Right atrium auricular region (tissue), 2 donors: Measurements from ENCODE around the gene SOWAHC. TPM values are rescaled to one million over a fixed set of nuclear protein-coding genes. Genes with fewer than 3 reads are reported as not detected.
A peak's percentile ranks its signal among the peaks of the same experiment; 100 is the strongest.
"Not testable (repeated sequence)": the region's sequence is repeated elsewhere in the genome, so short reads cannot be mapped to it uniquely, and the experiment has no call there.

Experiments
- DNase-seq: peaks from one replicate; pipeline ENCODE4 v3.0.0-alpha.2; 2019; ENCODE audit warnings: low spot score
- H3K27ac ChIP-seq, 2 donors: fragments of 200-600 bp; sonication (generic); 1 replicate in 1 of 2; 2 replicates in 1 of 2; pipeline ENCODE4 v1.5.1; 2016 to 2019
- H3K27me3 ChIP-seq, 2 donors: fragments of 200-600 bp; sonication (generic); one replicate each; pipeline versions ENCODE4 v1.5.1 to v1.6.0; 2017 to 2019
- H3K36me3 ChIP-seq: fragments of 200-600 bp; sonication (generic); one replicate; pipeline ENCODE4 v1.5.1; 2016
- H3K4me1 ChIP-seq, 2 donors: fragments of 200-600 bp; sonication (generic); one replicate each; pipeline versions ENCODE4 v1.5.1 to v1.6.0; 2017 to 2019
- H3K4me3 ChIP-seq, 2 donors: fragments of 200-600 bp; sonication (generic); 1 replicate in 1 of 2; 2 replicates in 1 of 2; pipeline ENCODE4 v1.5.1; 2017 to 2019; ENCODE audit warnings: mild to moderate bottlenecking in 1 of 2, moderate library complexity in 1 of 2
- H3K9me3 ChIP-seq, 2 donors: fragments of 200-600 bp; sonication (generic); one replicate each; pipeline ENCODE4 v1.5.1; 2019
- CTCF ChIP-seq, 2 donors: fragments of 200-600 bp; sonication (generic); IDR thresholded peaks; one replicate each; pipeline ENCODE4 v1.5.1; 2019; ENCODE audit warnings: antibody characterized with exemption in 2 of 2
- total RNA-seq, 2 donors: library from RNA; depleted of rRNA; stranded (reverse); fragments of >200 nt; gene quantifications; one replicate each; pipeline ENCODE4 v1.1.0, GENCODE V29; 2016

The SOWAHC gene
- total RNA-seq, 2 donors from 2014 or later, result 3.0 to 5.3 TPM

GRCh38 chr2:109637749-109638570 is 23.8 kb downstream of the SOWAHC start:
- no peak overlapping the region for H3K4me3 ChIP-seq
- H3K9me3 ChIP-seq, result no peaks in the 10 kb centered on the region
- H3K4me1 ChIP-seq, result no peaks in the 10 kb centered on the region
- H3K27ac ChIP-seq, result no peak overlapping the region
- no peak for DNase-seq
- no peaks in the 10 kb centered on the region for H3K27me3 ChIP-seq
- no peak for TF ChIP-seq CTCF (IDR thresholded peaks at IDR 0.05)
- no peaks in the 10 kb centered on the region for H3K36me3 ChIP-seq

- no peak overlapping the region for H3K27ac ChIP-seq
These were observed 24.6 kb downstream of the SOWAHC start for GRCh38 chr2:109638795-109639194.

GRCh38 chr2:109640000-109640399 is 25.8 kb downstream of the SOWAHC start:
- not testable (repeated sequence) for H3K4me1 ChIP-seq, H3K27ac ChIP-seq, H3K4me3 ChIP-seq, H3K36me3 ChIP-seq, H3K27me3 ChIP-seq, H3K9me3 ChIP-seq, DNase-seq

More at GRCh38 chr2:109638795-109639194, 24.6 kb downstream of the SOWAHC start:
- Histone ChIP-seq H3K27me3 (no peaks in the 10 kb centered on the region), H3K4me3 (no peak overlapping the region), H3K9me3 (no peaks in the 10 kb centered on the region), H3K4me1 (no peaks in the 10 kb centered on the region), H3K36me3 (no peaks in the 10 kb centered on the region)
- no peak for TF ChIP-seq CTCF (IDR thresholded peaks at IDR 0.05)
- no peak for DNase-seq

GRCh38 chr2:109644571-109645275 is 30.6 kb downstream of the SOWAHC start:
- no peak for TF ChIP-seq CTCF (IDR thresholded peaks at IDR 0.05)
- Histone ChIP-seq H3K9me3 (no peaks in the 10 kb centered on the region), H3K4me1 (peaks cover 0 to 7% of the 10 kb centered on the region in 2 donors), H3K36me3 (no peaks in the 10 kb centered on the region), H3K4me3 (no peak overlapping the region), H3K27ac (peak overlapping the region in 1 of 2 donors; percentile 46), H3K27me3 (no peaks in the 10 kb centered on the region)
- peak; percentile 61 for DNase-seq

GRCh38 chr2:109645412-109646184 is 31.4 kb downstream of the SOWAHC start:
- Histone ChIP-seq H3K4me1 (peaks cover 0 to 7% of the 10 kb centered on the region in 2 donors), H3K27ac (no peak overlapping the region), H3K4me3 (no peak overlapping the region), H3K9me3 (no peaks in the 10 kb centered on the region), H3K27me3 (no peaks in the 10 kb centered on the region), H3K36me3 (no peaks in the 10 kb centered on the region)
- no peak for DNase-seq
- TF ChIP-seq CTCF (IDR thresholded peaks at IDR 0.05), result no peak

GRCh38 chr2:109646961-109647360 is 32.8 kb downstream of the SOWAHC start:
- Histone ChIP-seq H3K4me1 (peaks cover 0 to 7% of the 10 kb centered on the region in 2 donors), H3K27me3 (no peaks in the 10 kb centered on the region), H3K27ac (no peak overlapping the region), H3K36me3 (no peaks in the 10 kb centered on the region), H3K4me3 (no peak overlapping the region), H3K9me3 (no peaks in the 10 kb centered on the region)
- TF ChIP-seq CTCF (IDR thresholded peaks at IDR 0.05), result no peak
- no peak for DNase-seq
